ENCODE data around the gene ZFC3H1.

ZFC3H1 gene

DNA sequence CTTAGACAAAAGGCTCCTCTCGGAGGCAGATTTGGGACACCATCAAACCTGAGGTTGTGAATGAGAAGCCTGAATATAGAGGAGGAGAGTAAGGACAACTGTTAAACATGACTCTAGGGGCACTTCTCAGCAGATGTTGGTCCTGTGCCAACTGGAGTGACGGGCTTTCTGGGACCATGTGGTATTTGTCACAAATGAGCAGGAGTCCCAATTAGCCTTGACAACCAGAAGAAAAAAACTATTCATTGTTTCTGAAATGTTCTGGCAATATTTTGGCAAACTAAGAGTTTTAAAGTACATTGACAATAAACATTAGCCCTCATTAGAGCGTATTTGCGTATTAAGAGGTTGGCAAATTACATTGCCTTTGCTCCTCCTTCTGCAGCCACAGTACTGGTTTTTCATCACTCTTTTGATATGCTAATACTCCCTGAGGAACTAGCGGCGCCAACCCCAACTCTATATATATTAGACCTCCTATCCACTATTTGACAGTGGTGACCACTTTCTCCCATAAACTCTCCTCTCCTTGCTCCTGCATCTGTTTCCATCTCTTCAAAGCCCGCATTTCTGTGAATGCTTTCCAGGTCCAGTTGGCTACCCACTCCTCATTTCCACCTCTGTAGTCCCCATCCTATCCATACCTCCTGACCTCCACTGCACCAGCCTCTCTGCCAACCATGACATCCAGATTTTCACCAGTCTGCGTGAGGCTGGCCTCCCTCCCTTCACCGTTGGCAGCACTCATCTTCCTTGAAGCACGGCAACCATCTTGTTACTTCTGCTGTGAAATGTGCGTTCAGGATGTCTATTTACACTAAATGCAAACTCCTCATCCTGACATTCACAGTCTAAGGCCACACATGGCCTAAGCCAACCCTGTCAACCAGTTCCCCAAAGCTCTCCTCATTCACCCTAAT, 100.7 kb downstream of the ZFC3H1 start:
- no peaks in the 10 kb centered on the region for H4K20me1 ChIP-seq (ENCODE audit: insufficient read depth, low read length)
- H3K9me3 ChIP-seq (replicated peaks; ENCODE audit: insufficient read depth, low read length), result no peaks in the 10 kb centered on the region
- no peak overlapping the region for H3K4me3 ChIP-seq (ENCODE audit: low read length)
- H3F3A ChIP-seq (ENCODE audit: insufficient read depth, low read length), result no peaks in the 10 kb centered on the region
- no peak overlapping the region for H2AFZ ChIP-seq (ENCODE audit: low read length)
- no peak overlapping the region for H3K9ac ChIP-seq (ENCODE audit: low read length)
- H3K27me3 ChIP-seq (replicated peaks; ENCODE audit: insufficient read depth, low read length), result no peaks in the 10 kb centered on the region
- no peak overlapping the region for H3K4me2 ChIP-seq (ENCODE audit: low read depth, low read length)
- H3K4me1 ChIP-seq (ENCODE audit: low read length), result no peaks in the 10 kb centered on the region
- no peaks in the 10 kb centered on the region for H3K79me2 ChIP-seq (ENCODE audit: low read length)
- DNase-seq, result no peak
- TF ChIP-seq EZH2 (optimal IDR thresholded peaks at IDR 0.05; ENCODE audit: low read depth, low read length) (no peak), EZH2phosphoT487 (IDR thresholded peaks at IDR 0.05; ENCODE audit: low read length) (no peak)
- TF ChIP-seq, protein P1, sequence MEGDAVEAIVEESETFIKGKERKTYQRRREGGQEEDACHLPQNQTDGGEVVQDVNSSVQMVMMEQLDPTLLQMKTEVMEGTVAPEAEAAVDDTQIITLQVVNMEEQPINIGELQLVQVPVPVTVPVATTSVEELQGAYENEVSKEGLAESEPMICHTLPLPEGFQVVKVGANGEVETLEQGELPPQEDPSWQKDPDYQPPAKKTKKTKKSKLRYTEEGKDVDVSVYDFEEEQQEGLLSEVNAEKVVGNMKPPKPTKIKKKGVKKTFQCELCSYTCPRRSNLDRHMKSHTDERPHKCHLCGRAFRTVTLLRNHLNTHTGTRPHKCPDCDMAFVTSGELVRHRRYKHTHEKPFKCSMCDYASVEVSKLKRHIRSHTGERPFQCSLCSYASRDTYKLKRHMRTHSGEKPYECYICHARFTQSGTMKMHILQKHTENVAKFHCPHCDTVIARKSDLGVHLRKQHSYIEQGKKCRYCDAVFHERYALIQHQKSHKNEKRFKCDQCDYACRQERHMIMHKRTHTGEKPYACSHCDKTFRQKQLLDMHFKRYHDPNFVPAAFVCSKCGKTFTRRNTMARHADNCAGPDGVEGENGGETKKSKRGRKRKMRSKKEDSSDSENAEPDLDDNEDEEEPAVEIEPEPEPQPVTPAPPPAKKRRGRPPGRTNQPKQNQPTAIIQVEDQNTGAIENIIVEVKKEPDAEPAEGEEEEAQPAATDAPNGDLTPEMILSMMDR (IDR thresholded peaks at IDR 0.05; ENCODE audit: low read length), result no peak
- no peaks in the 10 kb centered on the region for H3K9me2 ChIP-seq (replicated peaks; ENCODE audit: insufficient read depth, low read length)
- H3K36me3 ChIP-seq (replicated peaks; ENCODE audit: insufficient read depth, low read length), result no peaks in the 10 kb centered on the region
- no peak overlapping the region for H3K27ac ChIP-seq (ENCODE audit: low read length)
